Hematopoietic multipotent progenitor cell (in vitro differentiated cells): ENCODE data around the gene CDADC1. TPM values are rescaled to one million over a fixed set of nuclear protein-coding genes. Genes with fewer than 3 reads are reported as not detected.
"Not testable (repeated sequence)": the region's sequence is repeated elsewhere in the genome, so short reads cannot be mapped to it uniquely, and the experiment has no call there.

Experiments
- DNase-seq, 3 donors: peaks; one replicate each; pipeline ENCODE4 v3.0.0-alpha.2; 2011 to 2015; ENCODE audit warnings: low read depth in 2 of 3, low spot score in 2 of 3
- total RNA-seq: library from RNA; depleted of rRNA; stranded (reverse); fragments of >200 nt; gene quantifications from one replicate; pipeline ENCODE4 v1.2.3, GENCODE V29; 2012

Gene CDADC1
- total RNA-seq, 1 donor: 12.7 TPM

GRCh38 chr13:49292742-49293486 lies 45.2 kb downstream of the CDADC1 start:
- peak in 2 of 3 donors; percentile 60 to 75 for DNase-seq

- DNase-seq: not testable (repeated sequence)
Observed at GRCh38 chr13:49294723-49295122, 47.0 kb downstream of the CDADC1 start.

GRCh38 chr13:49295244-49295643 lies 47.5 kb downstream of the CDADC1 start:
- DNase-seq: no peak

GRCh38 chr13:49296659-49297058 lies 48.9 kb downstream of the CDADC1 start:
- DNase-seq: no peak

GRCh38 chr13:49297338-49297737 lies 49.6 kb downstream of the CDADC1 start:
- DNase-seq: no peak

- no peak for DNase-seq
Observed at GRCh38 chr13:49298416-49298815, 50.7 kb downstream of the CDADC1 start.

- DNase-seq: no peak
Observed at GRCh38 chr13:49298903-49299605, 51.3 kb downstream of the CDADC1 start.

GRCh38 chr13:49300276-49300675 lies 52.6 kb downstream of the CDADC1 start:
- DNase-seq: no peak

- DNase-seq: peak; percentile 47 to 81 (median 73)
Observed at GRCh38 chr13:49300739-49301589, 53.2 kb downstream of the CDADC1 start.

GRCh38 chr13:49302222-49302621 lies 54.5 kb downstream of the CDADC1 start:
- no peak for DNase-seq

GRCh38 chr13:49302817-49303216 lies 55.1 kb downstream of the CDADC1 start:
- no peak for DNase-seq

- DNase-seq: no peak
Observed at GRCh38 chr13:49303533-49304252, 56.0 kb downstream of the CDADC1 start.

GRCh38 chr13:49304356-49304755 lies 56.6 kb downstream of the CDADC1 start:
- no peak for DNase-seq

- DNase-seq: no peak
Observed at GRCh38 chr13:49304763-49305700, 57.3 kb downstream of the CDADC1 start.

GRCh38 chr13:49305792-49306425 lies 58.2 kb downstream of the CDADC1 start:
- no peak for DNase-seq

GRCh38 chr13:49307365-49307764 lies 59.6 kb downstream of the CDADC1 start:
- no peak for DNase-seq

- no peak for DNase-seq
Observed at GRCh38 chr13:49308097-49308875, 60.6 kb downstream of the CDADC1 start.

- DNase-seq: no peak
Observed at GRCh38 chr13:49308921-49309408, 61.2 kb downstream of the CDADC1 start.
